ENCODE measurements around the gene RNGTT.

DNA sequence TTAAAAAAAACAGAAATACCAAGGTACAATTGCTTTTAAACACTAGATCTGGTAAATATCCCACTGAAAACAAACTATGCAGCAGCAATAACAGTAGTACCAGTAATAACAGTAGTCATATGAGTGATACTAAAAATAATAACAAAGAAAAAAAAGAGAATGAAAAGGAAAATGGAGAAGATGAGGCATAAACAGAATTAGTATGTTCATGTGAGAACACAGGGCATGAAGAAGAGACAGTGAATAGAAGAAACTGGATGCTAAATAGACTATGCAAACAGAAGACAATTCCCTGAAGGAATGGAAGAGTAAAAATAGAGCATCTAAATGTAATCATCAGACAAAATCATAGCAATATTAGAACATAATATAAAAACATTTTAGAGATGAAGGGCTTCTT lies 121.1 kb downstream of the RNGTT start:
- no peak for TF ChIP-seq CTCF (IDR thresholded peaks at IDR 0.05; ENCODE audit: low read depth, low read length)
- no peak for TF ChIP-seq POLR2A (IDR thresholded peaks at IDR 0.05; ENCODE audit: extremely low read depth, insufficient read length)
- no peak for TF ChIP-seq MAX (IDR thresholded peaks at IDR 0.05; ENCODE audit: low read depth, low read length)

Data from NB4 (cell line).